HCT116 (cell line): ENCODE results near the gene PAX5.
"Not testable (repeated sequence)": the region's sequence is repeated elsewhere in the genome, so short reads cannot be mapped to it uniquely, and the experiment has no call there.

Experiments used
- ATF3 ChIP-seq: IDR thresholded peaks from 2 replicates; pipeline ENCODE4 v1.6.1; 2012
- EZH2phosphoT487 ChIP-seq: fragments of 200-600 bp; IDR thresholded peaks from 2 replicates; pipeline ENCODE4 v1.6.1; 2018; ENCODE audit warnings: antibody characterized with exemption, borderline replicate concordance
- POLR2A ChIP-seq: IDR thresholded peaks from 2 replicates; pipeline ENCODE4 v1.7.0; 2011; ENCODE audit warnings: borderline replicate concordance; ENCODE audit not compliant: insufficient read depth, insufficient read length; ENCODE audit errors: extremely low read depth
- SIN3A ChIP-seq: IDR thresholded peaks from 2 replicates; pipeline ENCODE4 v1.6.1; 2012; ENCODE audit warnings: low read depth
- ZNF274 ChIP-seq: fragments of 200-500 bp; sonication (Bioruptor generic); IDR thresholded peaks from 2 replicates; pipeline ENCODE4 v1.6.1; 2014; ENCODE audit warnings: mild to moderate bottlenecking, low read depth, low read length, inconsistent platforms
- TF ChIP-seq, protein P1 (sequence below), 3 experiments: fragments of 200-600 bp in 1 of 3; sonication (generic) in 1 of 3; IDR thresholded peaks in 2 of 3; conservative IDR thresholded peaks in 1 of 3; 2 replicates each; pipeline ENCODE4 v1.5.1; 2012 to 2017; ENCODE audit warnings: low read depth in 2 of 3, low read length in 2 of 3, antibody characterized with exemption in 1 of 3, borderline replicate concordance in 1 of 3, control low read depth in 1 of 3, mild to moderate bottlenecking in 1 of 3, mixed read lengths in 1 of 3, mixed run types in 1 of 3, moderate library complexity in 1 of 3; ENCODE audit not compliant: insufficient read depth in 1 of 3

DNA sequence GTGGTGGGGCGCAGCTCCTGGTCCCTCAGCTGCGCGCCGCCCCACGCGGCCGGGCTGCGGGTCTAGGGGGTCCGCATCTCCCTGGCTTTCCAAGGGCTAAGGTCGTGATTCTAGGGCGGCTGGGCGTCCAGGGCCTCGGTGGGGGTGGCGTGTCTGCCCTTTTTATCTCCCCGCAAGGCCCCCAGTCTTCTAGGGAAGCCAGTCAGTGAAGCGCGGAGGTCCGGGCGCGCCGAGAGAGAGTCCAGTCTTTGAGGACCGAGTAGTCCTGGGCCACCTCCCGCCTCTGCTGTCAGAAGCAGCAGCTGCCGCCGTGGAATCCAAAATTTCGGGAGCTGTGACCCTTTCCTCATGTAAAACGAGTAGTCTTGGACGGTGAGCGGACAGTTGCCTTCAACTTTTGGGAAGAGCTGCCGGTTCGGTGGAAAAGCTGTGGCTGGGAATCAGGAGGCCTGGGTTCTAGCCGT is 46.1 kb upstream of the PAX5 start:
- not testable (repeated sequence) for TF ChIP-seq ATF3, SIN3A, EZH2phosphoT487, POLR2A, ZNF274
- TF ChIP-seq, protein P1, sequence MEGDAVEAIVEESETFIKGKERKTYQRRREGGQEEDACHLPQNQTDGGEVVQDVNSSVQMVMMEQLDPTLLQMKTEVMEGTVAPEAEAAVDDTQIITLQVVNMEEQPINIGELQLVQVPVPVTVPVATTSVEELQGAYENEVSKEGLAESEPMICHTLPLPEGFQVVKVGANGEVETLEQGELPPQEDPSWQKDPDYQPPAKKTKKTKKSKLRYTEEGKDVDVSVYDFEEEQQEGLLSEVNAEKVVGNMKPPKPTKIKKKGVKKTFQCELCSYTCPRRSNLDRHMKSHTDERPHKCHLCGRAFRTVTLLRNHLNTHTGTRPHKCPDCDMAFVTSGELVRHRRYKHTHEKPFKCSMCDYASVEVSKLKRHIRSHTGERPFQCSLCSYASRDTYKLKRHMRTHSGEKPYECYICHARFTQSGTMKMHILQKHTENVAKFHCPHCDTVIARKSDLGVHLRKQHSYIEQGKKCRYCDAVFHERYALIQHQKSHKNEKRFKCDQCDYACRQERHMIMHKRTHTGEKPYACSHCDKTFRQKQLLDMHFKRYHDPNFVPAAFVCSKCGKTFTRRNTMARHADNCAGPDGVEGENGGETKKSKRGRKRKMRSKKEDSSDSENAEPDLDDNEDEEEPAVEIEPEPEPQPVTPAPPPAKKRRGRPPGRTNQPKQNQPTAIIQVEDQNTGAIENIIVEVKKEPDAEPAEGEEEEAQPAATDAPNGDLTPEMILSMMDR (IDR thresholded peaks at IDR 0.05 in 2 of 3, conservative IDR thresholded peaks at IDR 0.05 in 1 of 3; ENCODE audit: borderline replicate concordance in 1 of 3, insufficient read depth in 1 of 3, low read depth in 2 of 3, low read length in 2 of 3): not testable (repeated sequence)
